Dedifferentiated amniotic fluid mesenchymal stem cell (primary cell): ENCODE measurements around the gene NECAB3.
"Not testable (repeated sequence)": the region's sequence is repeated elsewhere in the genome, so short reads cannot be mapped to it uniquely, and the experiment has no call there.

Source experiments
- DNase-seq: peaks from one replicate; pipeline ENCODE4 v3.0.0-alpha.2; 2016; ENCODE audit errors: extremely low spot score

Gene NECAB3

GRCh38 chr20:33650111-33650752 is 24.0 kb downstream of the NECAB3 start:
- no peak for DNase-seq

GRCh38 chr20:33649201-33649681 is 25.0 kb downstream of the NECAB3 start:
- no peak for DNase-seq

GRCh38 chr20:33648396-33649004 is 25.7 kb downstream of the NECAB3 start:
- DNase-seq: no peak

- DNase-seq: no peak
Measured at GRCh38 chr20:33647603-33648395, 26.4 kb downstream of the NECAB3 start.

GRCh38 chr20:33646959-33647602 is 27.1 kb downstream of the NECAB3 start:
- not testable (repeated sequence) for DNase-seq

- no peak for DNase-seq
Measured at GRCh38 chr20:33646191-33646590, 28.0 kb downstream of the NECAB3 start.

GRCh38 chr20:33645396-33645795 is 28.8 kb downstream of the NECAB3 start:
- no peak for DNase-seq

GRCh38 chr20:33645072-33645358 is 29.2 kb downstream of the NECAB3 start:
- no peak for DNase-seq

GRCh38 chr20:33644313-33645071 is 29.7 kb downstream of the NECAB3 start:
- no peak for DNase-seq

GRCh38 chr20:33640287-33640686 is 33.9 kb downstream of the NECAB3 start:
- no peak for DNase-seq

- no peak for DNase-seq
Measured at GRCh38 chr20:33636776-33637175, 37.5 kb downstream of the NECAB3 start.

- DNase-seq: no peak
Measured at GRCh38 chr20:33635341-33635740, 38.9 kb downstream of the NECAB3 start.

GRCh38 chr20:33631910-33632309 is 42.3 kb downstream of the NECAB3 start:
- not testable (repeated sequence) for DNase-seq

GRCh38 chr20:33630507-33630906 is 43.7 kb downstream of the NECAB3 start:
- no peak for DNase-seq

- DNase-seq: no peak
Measured at GRCh38 chr20:33629979-33630378, 44.2 kb downstream of the NECAB3 start.

GRCh38 chr20:33629533-33629932 is 44.7 kb downstream of the NECAB3 start:
- no peak for DNase-seq

GRCh38 chr20:33627577-33628216 is 46.5 kb downstream of the NECAB3 start:
- DNase-seq: no peak

GRCh38 chr20:33626190-33626589 is 48.0 kb downstream of the NECAB3 start:
- no peak for DNase-seq

- DNase-seq: no peak
Measured at GRCh38 chr20:33624399-33624798, 49.8 kb downstream of the NECAB3 start.

GRCh38 chr20:33622705-33623365 is 51.4 kb downstream of the NECAB3 start:
- DNase-seq: no peak
